Measurements from ENCODE around the gene CKLF.
"Not testable (repeated sequence)": the region's sequence is repeated elsewhere in the genome, so short reads cannot be mapped to it uniquely, and the experiment has no call there.

Gene CKLF

GRCh38 chr16:66552286-66553177 lies at the start of gene CKLF:
CKLF (plus strand) TSS chr16:66552576; CDS start chr16:66552716, 140 bp downstream.
- DNase-seq (ENCODE audit: low spot score): peak; percentile 95

GRCh38 chr16:66503030-66503429 lies 49.3 kb upstream of the CKLF start:
- DNase-seq (ENCODE audit: low spot score): no peak

DNA sequence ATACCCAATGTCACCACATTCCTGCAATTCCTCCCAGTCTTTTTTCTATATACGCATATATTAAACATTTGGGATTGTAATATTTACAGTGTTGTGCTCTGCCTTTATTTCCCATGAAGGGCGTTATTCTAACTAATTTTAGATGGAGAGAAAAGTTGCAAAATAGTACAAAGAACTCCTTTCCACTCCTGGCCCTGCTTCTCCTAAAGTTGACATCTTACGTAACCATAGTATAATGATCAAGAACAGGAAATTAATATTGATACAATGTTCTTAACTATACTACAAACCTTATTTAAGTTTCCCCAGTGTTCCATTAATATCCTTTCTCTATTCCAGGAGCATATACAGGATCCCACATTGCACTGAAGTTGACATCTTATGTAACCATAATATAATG lies 48.8 kb upstream of the CKLF start:
- no peak for DNase-seq (ENCODE audit: low spot score)

GRCh38 chr16:66507731-66508239 lies 44.6 kb upstream of the CKLF start:
- DNase-seq (ENCODE audit: low spot score): no peak

GRCh38 chr16:66508248-66508913 lies 44.0 kb upstream of the CKLF start:
- no peak for DNase-seq (ENCODE audit: low spot score)

DNA sequence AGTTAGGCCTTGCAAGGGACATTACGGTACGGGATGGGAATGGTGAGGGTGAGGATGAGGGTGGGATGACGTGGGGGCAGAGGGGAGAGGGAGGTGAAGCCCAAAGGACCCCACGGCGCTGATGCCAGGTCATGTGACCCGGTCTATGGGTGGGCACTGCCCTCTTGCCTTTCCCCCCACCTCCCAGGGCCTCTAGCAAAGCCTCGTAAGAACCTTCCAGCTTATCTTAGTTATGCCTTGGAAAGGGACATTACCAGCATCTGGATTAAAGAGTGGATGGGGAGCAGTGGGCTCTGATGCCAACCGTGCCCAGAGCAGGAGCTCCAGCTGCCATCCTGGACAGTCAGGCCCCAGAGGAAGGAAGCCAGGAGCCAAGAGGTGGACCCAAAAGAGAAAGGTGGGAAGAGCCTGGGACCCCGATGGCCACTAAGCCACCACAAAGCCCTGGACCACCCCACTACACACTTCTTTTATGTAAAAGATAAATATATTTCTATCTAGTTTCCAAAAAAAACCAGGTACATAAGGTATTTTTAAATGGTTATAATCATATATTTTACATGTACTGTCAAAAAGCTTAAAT lies 43.4 kb upstream of the CKLF start:
- DNase-seq (ENCODE audit: low spot score): no peak

- no peak for DNase-seq (ENCODE audit: low spot score)
Measured at GRCh38 chr16:66509576-66509975, 42.8 kb upstream of the CKLF start.

GRCh38 chr16:66510298-66510697 lies 42.1 kb upstream of the CKLF start:
- DNase-seq (ENCODE audit: low spot score): no peak

GRCh38 chr16:66510711-66511601 lies 41.4 kb upstream of the CKLF start:
- no peak for DNase-seq (ENCODE audit: low spot score)

DNA sequence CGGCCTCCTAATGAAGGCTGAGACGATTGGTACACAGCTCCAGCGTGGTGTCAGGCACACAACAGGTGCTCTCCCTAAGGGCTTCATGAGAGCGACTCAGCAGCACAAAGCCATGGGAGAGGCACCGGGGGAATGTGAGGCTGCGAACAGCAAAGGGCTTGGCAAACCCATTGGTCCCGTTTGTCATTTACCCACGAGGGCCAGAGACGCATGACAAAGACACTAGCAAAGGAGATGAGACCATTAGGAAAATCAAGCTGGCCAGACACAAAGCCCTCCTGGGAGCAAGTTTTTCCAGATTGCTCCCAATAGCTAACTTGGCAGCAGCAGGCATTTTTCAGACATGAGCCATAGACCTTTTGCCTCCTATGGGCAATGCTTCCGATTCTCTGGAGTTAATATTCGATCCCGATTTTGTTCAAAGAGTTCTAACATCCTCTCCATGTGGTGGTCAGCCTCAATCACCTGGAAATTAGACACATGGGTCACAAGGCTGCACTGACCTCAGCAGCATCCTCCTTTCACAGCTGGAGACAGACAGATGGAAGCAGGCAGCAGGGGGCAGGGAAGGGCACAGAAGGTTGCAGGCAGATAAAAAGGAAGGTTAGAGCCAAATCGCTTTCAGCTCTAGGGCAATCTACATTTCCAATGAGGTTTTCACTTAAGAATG lies 40.6 kb upstream of the CKLF start:
- peak; percentile 49 for DNase-seq (ENCODE audit: low spot score)

DNA sequence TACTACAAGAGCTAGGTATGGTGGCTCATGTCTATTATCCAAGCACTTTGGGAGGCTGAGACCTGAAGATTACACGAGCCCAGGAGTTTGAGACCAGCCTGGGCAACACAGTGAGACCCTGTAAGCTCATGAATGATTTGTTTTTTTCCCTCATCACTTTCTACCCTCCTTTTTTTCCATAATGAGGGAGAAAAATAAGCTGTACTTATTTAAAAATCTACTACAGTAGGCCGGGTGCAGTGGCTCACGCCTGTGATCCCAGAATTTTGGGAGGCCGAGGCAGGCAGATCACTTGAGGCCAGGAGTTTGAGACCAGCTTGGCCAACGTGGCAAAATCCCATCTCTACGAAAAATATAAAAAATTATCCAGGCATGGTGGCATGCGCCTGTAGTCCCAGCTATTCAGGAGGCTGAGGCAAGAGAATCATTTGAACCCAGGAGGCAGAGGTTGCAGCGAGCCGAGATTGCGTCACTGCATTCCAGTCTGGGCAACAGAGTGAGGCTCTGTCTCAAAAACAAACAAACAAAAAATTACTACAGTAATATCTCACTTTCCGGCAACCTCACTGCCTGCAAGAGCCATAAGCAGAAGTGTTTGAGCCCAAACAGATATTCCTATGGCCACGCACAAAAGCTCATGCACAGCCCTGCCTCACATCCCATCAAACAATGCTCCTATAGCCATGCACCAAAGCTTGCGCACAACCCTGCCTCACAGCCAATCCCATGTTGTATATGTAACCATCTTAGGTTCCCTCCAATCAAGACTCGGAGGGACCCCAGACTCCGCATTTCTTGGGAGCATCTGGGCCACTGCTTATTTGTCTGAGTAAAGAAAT lies 39.9 kb upstream of the CKLF start:
- DNase-seq (ENCODE audit: low spot score): no peak

- no peak for DNase-seq (ENCODE audit: low spot score)
Measured at GRCh38 chr16:66513111-66513723, 39.2 kb upstream of the CKLF start.

- DNase-seq (ENCODE audit: low spot score): not testable (repeated sequence)
Measured at GRCh38 chr16:66514391-66514790, 38.0 kb upstream of the CKLF start.

DNA sequence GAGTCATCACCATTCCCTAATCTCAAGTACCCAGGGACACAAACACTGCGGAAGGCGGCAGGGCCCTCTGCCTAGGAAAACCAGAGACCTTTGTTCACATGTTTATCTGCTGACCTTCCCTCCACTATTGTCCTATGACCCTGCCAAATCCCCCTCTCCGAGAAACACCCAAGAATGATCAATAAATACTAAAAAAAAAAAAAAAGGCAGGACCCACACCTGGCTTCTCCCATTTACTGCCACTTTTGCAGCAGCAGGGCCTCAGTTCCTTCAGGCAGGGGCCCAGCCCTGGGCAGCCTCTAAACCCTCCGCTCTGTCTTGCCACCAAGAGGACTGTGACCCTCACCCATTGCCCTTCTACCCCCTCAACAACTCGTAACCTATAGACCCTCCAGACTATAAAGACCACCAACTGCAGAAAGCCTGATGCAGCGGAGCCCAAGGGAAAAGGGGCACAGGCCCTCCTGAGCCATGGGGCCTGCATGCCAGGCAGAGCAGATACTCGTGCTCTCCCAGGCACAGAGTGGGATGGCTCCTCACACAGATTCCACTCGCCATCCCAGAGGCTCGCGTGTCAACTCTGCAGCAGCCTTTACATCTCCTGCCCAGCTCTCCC lies 37.3 kb upstream of the CKLF start:
- DNase-seq (ENCODE audit: low spot score): not testable (repeated sequence)

GRCh38 chr16:66515596-66516508 lies 36.5 kb upstream of the CKLF start:
- peak; percentile 34 for DNase-seq (ENCODE audit: low spot score)

DNA sequence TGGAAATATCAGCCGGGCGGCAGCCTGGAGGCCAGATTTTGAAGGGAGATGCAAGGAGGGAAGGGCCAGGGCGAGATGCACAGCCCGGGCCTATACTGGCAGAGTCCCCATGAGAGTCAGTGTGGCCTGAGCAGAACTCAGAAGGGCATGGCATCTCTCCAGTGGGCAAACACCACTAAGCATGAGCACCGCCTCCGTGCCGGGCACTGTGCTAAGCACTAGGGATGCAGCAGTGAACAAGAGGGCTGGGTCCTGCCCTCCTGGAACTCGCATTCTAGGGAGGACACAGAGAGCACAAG lies 35.9 kb upstream of the CKLF start:
- no peak for DNase-seq (ENCODE audit: low spot score)

- peak; percentile 85 for DNase-seq (ENCODE audit: low spot score)
Measured at GRCh38 chr16:66516808-66517585, 35.4 kb upstream of the CKLF start.
